GM12878 (cell line): Measurements from ENCODE around the gene KIAA0825. TPM values are rescaled to one million over a fixed set of nuclear protein-coding genes. Genes with fewer than 3 reads are reported as not detected.

Experiments
- ATAC-seq: fragments of 200-7000 bp; cut with Tn5 transposase; 3 replicates; pipeline ENCODE4 v1.9.1; 2020; ENCODE audit warnings: mild to moderate bottlenecking, moderate library complexity
- BruUV-seq: library from RNA; stranded (reverse); fragments of 400-500 nt; replicated peaks from 2 replicates; lab custom pipeline; 2021; lab: Mats Ljungman, UMichigan
- CTCF ChIA-PET: fragments of 300-600 bp; sonication (Branson Sonifier 250); formaldehyde crosslinking; extraction: SDS; loops from one replicate; lab custom pipeline; 2021; ENCODE audit warnings: inconsistent platforms; lab: Yijun Ruan, JAX
- POLR2A ChIA-PET: fragments of 350-600 bp; formaldehyde crosslinking; extraction: SDS; loops from one replicate; lab custom pipeline; 2021; ENCODE audit warnings: inconsistent platforms; lab: Charles Lee
- RAD21 ChIA-PET: fragments of 300-600 bp; sonication (Branson Sonifier 250); formaldehyde crosslinking; loops from one replicate; lab custom pipeline; 2023; ENCODE audit warnings: antibody characterized with exemption; ENCODE audit not compliant: unreplicated experiment; lab: Charles Lee
- SMC1A ChIA-PET: fragments of 300-600 bp; sonication (Branson Sonifier 250); formaldehyde crosslinking; loops from one replicate; lab custom pipeline; 2023; ENCODE audit not compliant: unreplicated experiment, uncharacterized antibody; lab: Charles Lee
- DNase-seq: peaks from one replicate; pipeline ENCODE4 v3.0.0-alpha.2; 2011; ENCODE audit warnings: low read depth, low spot score
- FAIRE-seq: peaks from 3 replicates; lab custom pipeline; 2011; peaks lifted over from hg19 to GRCh38; lab: Jason Lieb, UNC
- H2AFZ ChIP-seq: 2 replicates; pipeline ENCODE4 v1.6.0; 2011; ENCODE audit warnings: low read depth, low read length, control low read depth; ENCODE audit not compliant: control insufficient read depth
- H3K27ac ChIP-seq: 2 replicates; pipeline ENCODE4 v1.5.1; 2011; ENCODE audit warnings: control low read depth; ENCODE audit not compliant: control insufficient read depth, insufficient read depth
- H3K27me3 ChIP-seq, 2 experiments: replicated peaks in 1 of 2; 2 replicates each; pipeline versions ENCODE4 v1.6.0 to v1.6.1; 2011; ENCODE audit warnings: low read length in 1 of 2; ENCODE audit not compliant: control insufficient read depth in 2 of 2, insufficient read depth in 2 of 2
- H3K36me3 ChIP-seq, 2 experiments: 2 replicates each; pipeline ENCODE4 v1.5.1; 2011; ENCODE audit warnings: low read length in 1 of 2; ENCODE audit not compliant: control insufficient read depth in 2 of 2, insufficient read depth in 2 of 2
- H3K4me1 ChIP-seq: 2 replicates; pipeline ENCODE4 v1.6.1; 2011; ENCODE audit warnings: mild to moderate bottlenecking, low read length, moderate library complexity, mixed read lengths; ENCODE audit not compliant: control insufficient read depth, insufficient read depth
- H3K4me2 ChIP-seq: 2 replicates; pipeline ENCODE4 v1.6.0; 2011; ENCODE audit warnings: control low read depth; ENCODE audit not compliant: control insufficient read depth, insufficient read depth
- H3K4me3 ChIP-seq: fragments of 200-600 bp; sonication (generic); 2 replicates; pipeline ENCODE4 v1.5.1; 2016
- H3K79me2 ChIP-seq: 2 replicates; pipeline ENCODE4 v1.6.0; 2011; ENCODE audit warnings: low read length; ENCODE audit not compliant: control insufficient read depth, insufficient read depth
- H3K9ac ChIP-seq: 2 replicates; pipeline ENCODE4 v1.8.0; 2011; ENCODE audit warnings: low read length, control low read depth, mixed read lengths; ENCODE audit not compliant: control insufficient read depth, insufficient read depth
- H3K9me3 ChIP-seq: replicated peaks from 3 replicates; pipeline ENCODE4 v1.5.1; 2011; ENCODE audit warnings: mild to moderate bottlenecking, low read length; ENCODE audit not compliant: control insufficient read depth, insufficient read depth
- H4K20me1 ChIP-seq: 2 replicates; pipeline ENCODE4 v1.6.0; 2011; ENCODE audit not compliant: control insufficient read depth, insufficient read depth
- ATF7 ChIP-seq: fragments of 450-650 bp; IDR thresholded peaks from 2 replicates; pipeline ENCODE4 v1.6.1; 2016; ENCODE audit warnings: low read depth, mild to moderate bottlenecking
- CHD2 ChIP-seq: IDR thresholded peaks from 2 replicates; pipeline ENCODE4 v1.6.1; 2011; ENCODE audit warnings: low read depth, low read length, improper control_type of control experiment, borderline replicate concordance
- FOS ChIP-seq: IDR thresholded peaks from 3 replicates; pipeline ENCODE4 v1.6.1; 2011; ENCODE audit warnings: borderline replicate concordance; ENCODE audit not compliant: insufficient read length; ENCODE audit errors: extremely low read depth
- FOXM1 ChIP-seq: IDR thresholded peaks from 2 replicates; pipeline ENCODE4 v1.6.1; 2012; ENCODE audit warnings: low read depth, mild to moderate bottlenecking, inconsistent platforms, low read length, moderate library complexity
- KLF5 ChIP-seq: fragments of 450-650 bp; IDR thresholded peaks from 2 replicates; pipeline ENCODE4 v1.6.1; 2014; ENCODE audit warnings: mild to moderate bottlenecking; ENCODE audit not compliant: partially characterized antibody
- MYC ChIP-seq: IDR thresholded peaks from 2 replicates; pipeline ENCODE4 v1.6.1; 2011; ENCODE audit warnings: mild to moderate bottlenecking, low read length, moderate library complexity, inconsistent platforms; ENCODE audit not compliant: insufficient read depth, insufficient replicate concordance, insufficient read length, severe bottlenecking
- PML ChIP-seq: IDR thresholded peaks from 2 replicates; pipeline ENCODE4 v1.6.1; 2012; ENCODE audit warnings: low read length, inconsistent platforms
- POLR2AphosphoS5 ChIP-seq: IDR thresholded peaks from 2 replicates; pipeline ENCODE4 v1.6.1; 2011; ENCODE audit warnings: mild to moderate bottlenecking, low read length, inconsistent platforms
- RB1 ChIP-seq: fragments of 450-650 bp; formaldehyde crosslinking; IDR thresholded peaks from 2 replicates; pipeline ENCODE4 v1.6.1; 2017; ENCODE audit warnings: mild to moderate bottlenecking, borderline replicate concordance
- RBBP5 ChIP-seq: fragments of 200-600 bp; sonication (generic); conservative IDR thresholded peaks from 2 replicates; pipeline ENCODE4 v1.6.1; 2016
- SMAD5 ChIP-seq: IDR thresholded peaks from 2 replicates; pipeline ENCODE4 v1.6.1; 2016; ENCODE audit warnings: antibody characterized with exemption, low read depth
- SMARCA5 ChIP-seq: fragments of 450-650 bp; IDR thresholded peaks from 2 replicates; pipeline ENCODE4 v1.6.1; 2017; ENCODE audit warnings: mild to moderate bottlenecking
- SPI1 ChIP-seq: IDR thresholded peaks from 2 replicates; pipeline ENCODE4 v1.6.1; 2011; ENCODE audit warnings: low read depth, mild to moderate bottlenecking, low read length, moderate library complexity, borderline replicate concordance; ENCODE audit not compliant: insufficient read depth
- SUPT20H ChIP-seq: IDR thresholded peaks from 2 replicates; pipeline ENCODE4 v1.6.1; 2011; ENCODE audit warnings: low read depth, mild to moderate bottlenecking, low read length, moderate library complexity, borderline replicate concordance; ENCODE audit not compliant: control insufficient read depth
- ZNF384 ChIP-seq: IDR thresholded peaks from 2 replicates; pipeline ENCODE4 v1.6.1; 2012; ENCODE audit warnings: low read depth, mild to moderate bottlenecking, low read length, improper control_type of control experiment, borderline replicate concordance
- WGBS: methylation state at CpG from one replicate; pipeline ENCODE4 v1.1.6; 2016; ENCODE audit warnings: low lambda C conversion rate; ENCODE audit not compliant: insufficient replicate concordance, insufficient coverage; ENCODE audit errors: missing lambda C conversion rate; 5-methylcytosine and 5-hydroxymethylcytosine counted together
- in situ Hi-C: fragments of 300-500 bp; cut with MboI; formaldehyde crosslinking; loops from 9 replicates; pipeline ENCODE4 v1.14.3; 2018; ENCODE audit warnings: mixed read lengths
- intact Hi-C: fragments of 100-400 bp; cut with micrococcal nuclease; formaldehyde crosslinking; loops from one replicate; pipeline ENCODE4 v1.14.2; 2022; ENCODE audit not compliant: unreplicated experiment
- polyA plus RNA-seq, 11 experiments: library from polyadenylated mRNA; depleted of rRNA in 4 of 11; unstranded in 6 of 11; stranded (reverse) in 5 of 11; fragments of >200 nt; fragmentation: Nextera tagmentation in 4 of 11; fragmentation: Illumina TruSeq in 1 of 11; extraction: Ambion mirVana in 4 of 11; extraction: Trizol in 1 of 11; gene quantifications; 1 replicate in 1 of 11; 2 replicates in 10 of 11; pipeline versions ENCODE4 v1.2.1 to v1.2.3, GENCODE V29; 2011 to 2016; ENCODE audit warnings: inconsistent platforms in 2 of 11, missing spikeins in 2 of 11, low read depth in 1 of 11
- total RNA-seq, 4 experiments: library from RNA; depleted of rRNA in 3 of 4; stranded (reverse); fragments of >200 nt in 3 of 4; fragmentation: Illumina TruSeq in 1 of 4; extraction: Trizol in 1 of 4; gene quantifications; 2 replicates each; pipeline versions ENCODE4 v1.2.1 to v1.2.3, GENCODE V29; 2013 to 2021
- TF ChIP-seq, protein P1 (sequence below): IDR thresholded peaks from 2 replicates; pipeline ENCODE4 v1.6.1; 2011; ENCODE audit warnings: borderline replicate concordance, low read depth, mild to moderate bottlenecking, moderate library complexity, low read length; ENCODE audit not compliant: insufficient read depth, poor library complexity, severe bottlenecking
- TF ChIP-seq, protein P2 (sequence below): IDR thresholded peaks from 2 replicates; pipeline ENCODE4 v1.6.1; 2011; ENCODE audit warnings: low read depth, low read length, improper control_type of control experiment, borderline replicate concordance
- TF ChIP-seq, protein P3 (sequence below), 3 experiments: IDR thresholded peaks in 2 of 3; conservative IDR thresholded peaks in 1 of 3; 2 replicates each; pipeline ENCODE4 v1.5.1; 2011; ENCODE audit warnings: low read depth in 3 of 3, low read length in 3 of 3, mild to moderate bottlenecking in 3 of 3, control low read depth in 2 of 3, moderate library complexity in 2 of 3, inconsistent platforms in 1 of 3, mixed read lengths in 1 of 3; ENCODE audit not compliant: control insufficient read depth in 2 of 3, insufficient read depth in 1 of 3; ENCODE audit errors: extremely low read depth in 1 of 3

Gene KIAA0825
- total and polyA plus RNA-seq, 10 of the 15 experiments (the other 5 are each of a cell fraction or from before 2014, with no cell fraction given): 0.55 to 1.9 (median 1.5) TPM

DNA sequence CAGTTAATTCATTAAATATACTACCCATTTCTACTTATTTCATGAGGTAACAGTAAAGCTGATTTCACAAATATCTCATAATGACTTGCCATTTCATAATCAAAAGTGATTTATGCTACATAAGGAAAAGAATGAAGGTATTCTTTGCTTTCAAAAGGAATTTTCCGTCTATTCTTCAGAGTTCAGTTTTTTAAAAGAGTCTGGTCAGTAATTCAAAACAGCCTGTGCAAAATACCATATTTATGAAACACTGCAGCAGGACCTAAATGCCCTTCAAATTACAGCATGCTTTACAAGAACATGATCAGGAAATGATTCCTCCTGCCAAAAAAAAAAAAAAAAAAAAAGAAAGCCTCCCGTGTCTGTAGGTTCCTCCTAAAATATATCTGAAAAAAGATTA is 154.7 kb downstream of the KIAA0825 start (continued):
- TF ChIP-seq, protein P1, sequence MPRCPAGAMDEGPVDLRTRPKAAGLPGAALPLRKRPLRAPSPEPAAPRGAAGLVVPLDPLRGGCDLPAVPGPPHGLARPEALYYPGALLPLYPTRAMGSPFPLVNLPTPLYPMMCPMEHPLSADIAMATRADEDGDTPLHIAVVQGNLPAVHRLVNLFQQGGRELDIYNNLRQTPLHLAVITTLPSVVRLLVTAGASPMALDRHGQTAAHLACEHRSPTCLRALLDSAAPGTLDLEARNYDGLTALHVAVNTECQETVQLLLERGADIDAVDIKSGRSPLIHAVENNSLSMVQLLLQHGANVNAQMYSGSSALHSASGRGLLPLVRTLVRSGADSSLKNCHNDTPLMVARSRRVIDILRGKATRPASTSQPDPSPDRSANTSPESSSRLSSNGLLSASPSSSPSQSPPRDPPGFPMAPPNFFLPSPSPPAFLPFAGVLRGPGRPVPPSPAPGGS: no peak
- no peak for TF ChIP-seq FOXM1
- TF ChIP-seq, protein P2, sequence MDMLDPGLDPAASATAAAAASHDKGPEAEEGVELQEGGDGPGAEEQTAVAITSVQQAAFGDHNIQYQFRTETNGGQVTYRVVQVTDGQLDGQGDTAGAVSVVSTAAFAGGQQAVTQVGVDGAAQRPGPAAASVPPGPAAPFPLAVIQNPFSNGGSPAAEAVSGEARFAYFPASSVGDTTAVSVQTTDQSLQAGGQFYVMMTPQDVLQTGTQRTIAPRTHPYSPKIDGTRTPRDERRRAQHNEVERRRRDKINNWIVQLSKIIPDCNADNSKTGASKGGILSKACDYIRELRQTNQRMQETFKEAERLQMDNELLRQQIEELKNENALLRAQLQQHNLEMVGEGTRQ: no peak
- no peak for TF ChIP-seq KLF5
- no peak for TF ChIP-seq FOS
- TF ChIP-seq SMAD5: no peak
- TF ChIP-seq SMARCA5: no peak

DNA sequence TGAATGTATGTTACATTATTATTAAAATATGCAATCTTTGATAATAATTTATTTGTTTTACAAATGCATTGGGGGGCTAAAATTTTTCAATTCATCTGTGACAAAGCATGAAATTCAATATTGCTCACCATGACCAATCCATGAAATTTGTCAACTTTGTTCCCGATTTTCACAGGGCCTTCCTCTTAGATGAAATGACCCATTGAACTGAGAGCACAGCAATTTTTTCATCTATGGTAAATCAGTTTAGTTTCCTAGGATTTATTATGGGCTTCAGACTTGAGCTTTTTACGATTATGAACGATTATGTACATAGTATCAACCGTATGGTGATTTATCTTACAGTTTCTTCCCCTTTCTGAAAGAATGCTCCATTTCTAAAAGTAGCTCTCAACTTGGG is 157.3 kb downstream of the KIAA0825 start:
- Histone ChIP-seq H3K4me2 (no peak overlapping the region), H3K27me3 (no peaks in the 10 kb centered on the region), H2AFZ (no peak overlapping the region), H3K4me3 (no peak overlapping the region), H3K9me3 (no peaks in the 10 kb centered on the region), H3K79me2 (no peaks in the 10 kb centered on the region), H3K9ac (no peak overlapping the region), H3K36me3 (no peaks in the 10 kb centered on the region), H3K4me1 (no peaks in the 10 kb centered on the region), H4K20me1 (no peaks in the 10 kb centered on the region), H3K27ac (no peak overlapping the region)
- SMC1A ChIA-PET: no interaction called here
- intact Hi-C loops: no loop called here
- ATAC-seq (no peak), DNase-seq (no peak), FAIRE-seq (no peak)
- CTCF ChIA-PET: interaction anchor here (1.3 kb wide), 1 partner anchor 276 kb away, joined by 3 read pairs; no protein-coding TSS in a partner anchor
- 39% methylated on average over 4 of the region's 4 CpGs for WGBS
- RAD21 ChIA-PET: no interaction called here
- BruUV-seq: no TSS peak
- in situ Hi-C loops: no loop called here
- POLR2A ChIA-PET: no interaction called here
- TF ChIP-seq ZNF384 (no peak), SPI1 (no peak), CHD2 (no peak), PML (no peak), FOXM1 (no peak), ATF7 (no peak), RBBP5 (no peak), RB1 (no peak), KLF5 (no peak), SUPT20H (no peak), POLR2AphosphoS5 (no peak), MYC (no peak)
- TF ChIP-seq, protein P3, sequence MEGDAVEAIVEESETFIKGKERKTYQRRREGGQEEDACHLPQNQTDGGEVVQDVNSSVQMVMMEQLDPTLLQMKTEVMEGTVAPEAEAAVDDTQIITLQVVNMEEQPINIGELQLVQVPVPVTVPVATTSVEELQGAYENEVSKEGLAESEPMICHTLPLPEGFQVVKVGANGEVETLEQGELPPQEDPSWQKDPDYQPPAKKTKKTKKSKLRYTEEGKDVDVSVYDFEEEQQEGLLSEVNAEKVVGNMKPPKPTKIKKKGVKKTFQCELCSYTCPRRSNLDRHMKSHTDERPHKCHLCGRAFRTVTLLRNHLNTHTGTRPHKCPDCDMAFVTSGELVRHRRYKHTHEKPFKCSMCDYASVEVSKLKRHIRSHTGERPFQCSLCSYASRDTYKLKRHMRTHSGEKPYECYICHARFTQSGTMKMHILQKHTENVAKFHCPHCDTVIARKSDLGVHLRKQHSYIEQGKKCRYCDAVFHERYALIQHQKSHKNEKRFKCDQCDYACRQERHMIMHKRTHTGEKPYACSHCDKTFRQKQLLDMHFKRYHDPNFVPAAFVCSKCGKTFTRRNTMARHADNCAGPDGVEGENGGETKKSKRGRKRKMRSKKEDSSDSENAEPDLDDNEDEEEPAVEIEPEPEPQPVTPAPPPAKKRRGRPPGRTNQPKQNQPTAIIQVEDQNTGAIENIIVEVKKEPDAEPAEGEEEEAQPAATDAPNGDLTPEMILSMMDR (IDR thresholded peaks at IDR 0.05 in 2 of 3, conservative IDR thresholded peaks at IDR 0.05 in 1 of 3; ENCODE audit: control insufficient read depth in 2 of 3, extremely low read depth in 1 of 3, insufficient read depth in 1 of 3, low read depth in 3 of 3, low read length in 3 of 3): no peak
